ENCODE measurements around the gene VWC2L. TPM values are rescaled to one million over a fixed set of nuclear protein-coding genes. Genes with fewer than 3 reads are reported as not detected.

The VWC2L gene
- total RNA-seq, 6 donors from 2014 or later, result 0.30 TPM; not detected in 5

DNA sequence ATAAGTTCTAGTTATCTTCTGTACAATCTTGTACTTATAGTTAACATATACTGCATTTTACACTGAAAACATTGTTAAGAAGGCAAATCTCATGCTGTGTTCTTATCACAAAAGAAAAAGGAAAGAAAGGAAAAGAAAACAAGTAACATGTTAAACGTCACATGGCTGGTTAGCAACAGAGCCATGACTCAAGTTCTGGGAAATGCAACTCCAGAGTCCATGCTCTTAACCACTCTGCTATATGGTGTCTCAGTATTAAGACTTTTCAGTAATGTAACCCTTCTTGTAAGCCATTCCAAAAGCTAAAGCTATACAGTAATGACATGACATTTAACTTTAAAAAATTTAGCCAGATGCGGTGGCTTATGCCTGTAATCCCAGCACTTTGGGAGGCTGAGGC is 217.2 kb downstream of the VWC2L start:
- H3K27ac ChIP-seq, result no peak overlapping the region
- no peak for ATAC-seq (ENCODE audit: low FRiP score in 2 of 2)
- H3K27me3 ChIP-seq, result no peaks in the 10 kb centered on the region
- no peaks in the 10 kb centered on the region for H3K36me3 ChIP-seq
- H3K4me3 ChIP-seq, result no peak overlapping the region
- no peaks in the 10 kb centered on the region for H3K4me1 ChIP-seq
- no peak for DNase-seq
- H3K9me3 ChIP-seq, result no peaks in the 10 kb centered on the region
- TF ChIP-seq POLR2A (IDR thresholded peaks at IDR 0.05) (no peak), EP300 (IDR thresholded peaks at IDR 0.05) (no peak), POLR2AphosphoS5 (IDR thresholded peaks at IDR 0.05) (no peak)
- TF ChIP-seq, protein P1, sequence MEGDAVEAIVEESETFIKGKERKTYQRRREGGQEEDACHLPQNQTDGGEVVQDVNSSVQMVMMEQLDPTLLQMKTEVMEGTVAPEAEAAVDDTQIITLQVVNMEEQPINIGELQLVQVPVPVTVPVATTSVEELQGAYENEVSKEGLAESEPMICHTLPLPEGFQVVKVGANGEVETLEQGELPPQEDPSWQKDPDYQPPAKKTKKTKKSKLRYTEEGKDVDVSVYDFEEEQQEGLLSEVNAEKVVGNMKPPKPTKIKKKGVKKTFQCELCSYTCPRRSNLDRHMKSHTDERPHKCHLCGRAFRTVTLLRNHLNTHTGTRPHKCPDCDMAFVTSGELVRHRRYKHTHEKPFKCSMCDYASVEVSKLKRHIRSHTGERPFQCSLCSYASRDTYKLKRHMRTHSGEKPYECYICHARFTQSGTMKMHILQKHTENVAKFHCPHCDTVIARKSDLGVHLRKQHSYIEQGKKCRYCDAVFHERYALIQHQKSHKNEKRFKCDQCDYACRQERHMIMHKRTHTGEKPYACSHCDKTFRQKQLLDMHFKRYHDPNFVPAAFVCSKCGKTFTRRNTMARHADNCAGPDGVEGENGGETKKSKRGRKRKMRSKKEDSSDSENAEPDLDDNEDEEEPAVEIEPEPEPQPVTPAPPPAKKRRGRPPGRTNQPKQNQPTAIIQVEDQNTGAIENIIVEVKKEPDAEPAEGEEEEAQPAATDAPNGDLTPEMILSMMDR (IDR thresholded peaks at IDR 0.05), result no peak
- 70 to 74% methylated on average over 2 of the region's 2 CpGs for WGBS, 2 donors
